ENCODE results near the gene HELZ. TPM values are rescaled to one million over a fixed set of nuclear protein-coding genes. Genes with fewer than 3 reads are reported as not detected.

HELZ gene
- total and polyA plus RNA-seq, 2 experiments from 2014 or later = 32.7 to 77.2 TPM

DNA sequence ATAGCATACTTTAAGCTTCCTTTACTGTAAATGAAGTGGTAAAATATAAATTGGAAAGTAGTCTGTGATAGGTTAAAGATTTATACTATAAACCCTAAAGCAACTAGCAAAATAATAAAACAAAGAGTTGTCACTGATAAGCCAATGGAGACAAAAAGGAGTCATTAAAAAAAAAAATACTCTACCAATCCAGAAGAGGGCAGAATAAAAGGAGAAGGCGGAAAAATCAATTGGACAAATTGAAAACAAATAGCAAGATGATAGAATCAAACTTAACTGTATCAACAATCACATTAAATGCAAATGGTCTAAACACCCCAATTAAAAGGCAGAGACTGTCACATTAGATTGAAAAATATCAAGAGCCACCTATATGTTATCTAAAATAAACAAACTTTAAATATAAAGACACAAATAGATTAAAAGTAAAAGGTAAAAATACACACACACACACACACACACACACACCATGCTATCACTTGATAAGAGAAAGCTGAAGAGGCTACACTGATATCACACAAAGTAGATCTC is 128.9 kb downstream of the HELZ start:
- Histone ChIP-seq H3K9me3 (ENCODE audit: low read depth) (no peaks in the 10 kb centered on the region), H2AFZ (no peak overlapping the region), H3K4me2 (no peak overlapping the region), H3K27ac (no peak overlapping the region), H4K20me1 (ENCODE audit: insufficient read depth, poor library complexity, severe bottlenecking) (no peaks in the 10 kb centered on the region), H3K27me3 (no peaks in the 10 kb centered on the region), H3K79me2 (peaks cover 11% of the 10 kb centered on the region), H3K4me3 (no peak overlapping the region), H3K36me3 (replicated peaks; ENCODE audit: insufficient read depth, low read depth) (peaks cover 7% of the 10 kb centered on the region), H3K9me2 (replicated peaks; ENCODE audit: insufficient read depth) (no peaks in the 10 kb centered on the region), H3K4me1 (ENCODE audit: insufficient read depth) (no peaks in the 10 kb centered on the region)
- 88% methylated on average over 1 of the region's 1 CpG for WGBS (ENCODE audit: low lambda C conversion rate, missing lambda C conversion rate)
- DNase-seq (ENCODE audit: low spot score) = no peak
- TF ChIP-seq EZH2phosphoT487 (IDR thresholded peaks at IDR 0.05; ENCODE audit: low read depth, severe bottlenecking, unreplicated experiment) = no peak
- no peak for TF ChIP-seq CTCF (IDR thresholded peaks at IDR 0.05; ENCODE audit: poor library complexity)
- no peak for TF ChIP-seq EZH2 (IDR thresholded peaks at IDR 0.05; ENCODE audit: borderline replicate concordance)

- no peaks in the 10 kb centered on the region for H3K4me1 ChIP-seq (ENCODE audit: insufficient read depth)
- no peaks in the 10 kb centered on the region for H4K20me1 ChIP-seq (ENCODE audit: insufficient read depth, poor library complexity, severe bottlenecking)
- no peak overlapping the region for H3K4me2 ChIP-seq
- no peak overlapping the region for H3K27ac ChIP-seq
- peaks cover 7% of the 10 kb centered on the region for H3K36me3 ChIP-seq (replicated peaks; ENCODE audit: insufficient read depth, low read depth)
- DNase-seq (ENCODE audit: low spot score) = no peak
- H3K79me2 ChIP-seq = peaks cover 11% of the 10 kb centered on the region
- TF ChIP-seq EZH2phosphoT487 (IDR thresholded peaks at IDR 0.05; ENCODE audit: low read depth, severe bottlenecking, unreplicated experiment) = no peak
- TF ChIP-seq CTCF (IDR thresholded peaks at IDR 0.05; ENCODE audit: poor library complexity) = no peak
- TF ChIP-seq EZH2 (IDR thresholded peaks at IDR 0.05; ENCODE audit: borderline replicate concordance) = no peak
- no peak overlapping the region for H2AFZ ChIP-seq
- WGBS (ENCODE audit: low lambda C conversion rate, missing lambda C conversion rate) = 83% methylated on average over 1 of the region's 1 CpG
- no peaks in the 10 kb centered on the region for H3K9me2 ChIP-seq (replicated peaks; ENCODE audit: insufficient read depth)
- no peaks in the 10 kb centered on the region for H3K9me3 ChIP-seq (ENCODE audit: low read depth)
- H3K4me3 ChIP-seq = no peak overlapping the region
- no peaks in the 10 kb centered on the region for H3K27me3 ChIP-seq
Observed at GRCh38 chr17:67115401-67115800, 129.6 kb downstream of the HELZ start.

- Histone ChIP-seq H3K9me3 (ENCODE audit: low read depth) (no peaks in the 10 kb centered on the region), H3K9me2 (replicated peaks; ENCODE audit: insufficient read depth) (no peaks in the 10 kb centered on the region), H2AFZ (no peak overlapping the region), H3K4me2 (no peak overlapping the region), H3K4me1 (ENCODE audit: insufficient read depth) (no peaks in the 10 kb centered on the region), H3K79me2 (peaks cover 11% of the 10 kb centered on the region), H3K27ac (no peak overlapping the region), H3K27me3 (no peaks in the 10 kb centered on the region), H3K4me3 (no peak overlapping the region), H3K36me3 (replicated peaks; ENCODE audit: insufficient read depth, low read depth) (peaks cover 7% of the 10 kb centered on the region), H4K20me1 (ENCODE audit: insufficient read depth, poor library complexity, severe bottlenecking) (no peaks in the 10 kb centered on the region)
- WGBS (ENCODE audit: low lambda C conversion rate, missing lambda C conversion rate) = 90% methylated on average over 5 of the region's 5 CpGs
- DNase-seq (ENCODE audit: low spot score) = no peak
- TF ChIP-seq EZH2phosphoT487 (IDR thresholded peaks at IDR 0.05; ENCODE audit: low read depth, severe bottlenecking, unreplicated experiment) = no peak
Observed at GRCh38 chr17:67113486-67113885, 131.5 kb downstream of the HELZ start.

DNA sequence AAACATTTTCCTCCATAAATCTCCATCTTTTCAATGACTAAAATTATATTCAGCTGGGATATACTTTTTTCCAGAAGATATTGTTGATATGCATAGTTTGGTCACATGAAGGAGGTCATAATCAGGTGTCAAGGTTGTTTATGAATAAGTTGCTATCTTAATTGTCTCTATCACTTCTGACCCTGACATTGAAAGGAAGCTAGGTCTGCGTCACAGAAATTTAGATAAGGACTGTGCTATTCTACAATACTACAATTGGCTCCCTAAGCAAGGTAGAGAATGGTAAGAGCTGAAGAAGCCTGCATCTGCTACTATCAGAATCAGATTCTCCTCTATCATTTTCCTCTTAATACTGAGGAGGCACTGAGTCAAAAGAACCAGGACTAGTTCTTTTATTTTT is 133.2 kb downstream of the HELZ start:
- no peak overlapping the region for H3K4me3 ChIP-seq
- H3K36me3 ChIP-seq (replicated peaks; ENCODE audit: insufficient read depth, low read depth) = peaks cover 4% of the 10 kb centered on the region
- no peak overlapping the region for H3K4me2 ChIP-seq
- H4K20me1 ChIP-seq (ENCODE audit: insufficient read depth, poor library complexity, severe bottlenecking) = no peaks in the 10 kb centered on the region
- H3K79me2 ChIP-seq = peaks cover 7% of the 10 kb centered on the region
- H3K27me3 ChIP-seq = no peaks in the 10 kb centered on the region
- H3K9me3 ChIP-seq (ENCODE audit: low read depth) = no peaks in the 10 kb centered on the region
- H3K9me2 ChIP-seq (replicated peaks; ENCODE audit: insufficient read depth) = no peaks in the 10 kb centered on the region
- no peak overlapping the region for H2AFZ ChIP-seq
- no peak overlapping the region for H3K27ac ChIP-seq
- no peak for DNase-seq (ENCODE audit: low spot score)
- no peaks in the 10 kb centered on the region for H3K4me1 ChIP-seq (ENCODE audit: insufficient read depth)
- 71% methylated on average over 1 of the region's 1 CpG for WGBS (ENCODE audit: low lambda C conversion rate, missing lambda C conversion rate)
- TF ChIP-seq CTCF (IDR thresholded peaks at IDR 0.05; ENCODE audit: poor library complexity) (no peak), EZH2phosphoT487 (IDR thresholded peaks at IDR 0.05; ENCODE audit: low read depth, severe bottlenecking, unreplicated experiment) (no peak), EZH2 (IDR thresholded peaks at IDR 0.05; ENCODE audit: borderline replicate concordance) (no peak)
